Tongue (tissue), 2 donors: ENCODE data around the gene LTC4S. TPM values are rescaled to one million over a fixed set of nuclear protein-coding genes. Genes with fewer than 3 reads are reported as not detected.

Experiments used
- DNase-seq: peaks from one replicate; pipeline ENCODE4 v3.0.0-alpha.2; 2015
- total RNA-seq: library from RNA; depleted of rRNA; stranded (reverse); fragments of >200 nt; gene quantifications from one replicate; pipeline ENCODE4 v1.2.3, GENCODE V29; 2014

LTC4S gene
- total RNA-seq, 1 donor from 2014 or later = not detected

DNA sequence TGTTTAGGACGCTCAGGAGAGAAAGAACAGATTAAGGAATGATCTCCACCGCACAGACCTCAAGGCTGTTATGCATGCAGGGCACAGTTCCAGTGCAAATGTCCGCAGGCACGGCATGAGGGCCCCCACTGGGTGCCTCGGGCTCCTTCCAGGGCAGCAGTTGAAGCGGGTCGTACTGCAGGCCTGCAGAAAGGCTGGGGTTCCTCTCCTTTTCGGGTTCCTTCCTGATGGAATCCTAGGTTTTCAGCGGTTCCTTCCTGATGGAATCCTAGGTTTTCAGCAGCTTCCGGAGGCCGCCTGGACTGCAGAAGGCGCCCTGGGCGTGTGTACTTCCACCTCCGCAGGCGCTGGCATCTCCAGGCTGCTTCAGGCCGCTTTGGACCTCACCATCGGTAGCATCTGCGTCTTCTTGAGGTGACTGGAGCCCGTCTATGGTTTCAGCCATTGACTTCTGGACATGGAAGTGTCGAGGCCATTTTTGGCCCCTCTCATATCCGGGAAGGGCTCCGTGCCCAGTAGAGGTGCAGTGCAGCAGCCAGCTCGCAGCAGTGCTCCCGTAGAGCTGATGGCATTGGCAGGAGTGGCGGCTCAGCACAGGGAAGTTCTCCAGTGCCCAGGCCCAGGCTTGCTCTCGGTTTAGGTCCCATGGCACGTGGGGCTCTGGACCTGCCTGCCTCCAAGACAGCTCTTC, 18.5 kb downstream of the LTC4S start:
- no peak for DNase-seq

DNA sequence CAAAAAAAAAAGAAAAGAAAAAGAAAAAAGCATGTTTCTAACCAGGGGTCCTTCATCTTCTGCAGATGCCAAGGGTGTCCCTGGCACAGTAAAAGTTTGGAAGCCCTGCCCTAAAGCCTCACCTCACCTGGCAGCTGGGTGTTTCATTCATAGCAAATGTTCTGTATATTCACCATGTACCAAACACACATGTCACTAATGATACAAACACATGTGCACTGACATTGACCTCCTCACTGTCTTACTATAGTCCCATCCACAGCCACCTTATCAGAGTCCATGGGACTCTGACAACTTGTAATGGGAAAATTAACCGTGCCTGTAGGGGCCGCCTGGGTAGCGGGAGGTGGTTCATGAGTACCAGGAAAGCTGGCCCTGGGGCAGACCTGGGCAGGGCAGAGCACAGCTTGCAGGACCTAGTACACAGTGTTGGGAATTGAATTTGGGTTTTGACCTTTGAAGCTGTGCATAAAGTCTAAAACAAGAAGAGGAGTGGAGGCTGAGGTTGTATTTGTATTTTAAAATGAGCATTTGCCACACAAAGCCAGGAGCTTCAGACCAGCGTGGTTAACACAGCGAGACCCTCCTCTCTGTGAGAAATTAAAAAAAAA, 19.3 kb downstream of the LTC4S start:
- no peak for DNase-seq

DNA sequence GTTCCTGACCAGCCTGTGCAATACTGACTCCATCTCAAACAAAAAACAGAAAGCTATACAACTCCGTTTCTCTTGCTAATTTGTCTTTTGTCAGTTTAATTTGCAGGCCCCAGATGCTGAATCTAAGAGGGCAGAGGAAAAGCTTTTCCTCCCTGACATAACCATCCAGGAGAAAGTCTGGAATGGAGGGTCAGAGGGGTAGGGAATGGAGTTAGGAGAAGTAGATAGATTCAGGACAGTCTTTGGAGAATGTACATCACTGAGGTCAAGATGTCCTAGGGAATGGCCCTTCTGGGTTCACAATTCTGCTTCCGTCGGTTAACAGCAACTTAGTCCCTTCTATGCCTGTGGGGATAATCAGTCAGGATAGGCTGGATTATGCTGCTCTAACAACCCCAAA, 20.3 kb downstream of the LTC4S start:
- DNase-seq = no peak

DNA sequence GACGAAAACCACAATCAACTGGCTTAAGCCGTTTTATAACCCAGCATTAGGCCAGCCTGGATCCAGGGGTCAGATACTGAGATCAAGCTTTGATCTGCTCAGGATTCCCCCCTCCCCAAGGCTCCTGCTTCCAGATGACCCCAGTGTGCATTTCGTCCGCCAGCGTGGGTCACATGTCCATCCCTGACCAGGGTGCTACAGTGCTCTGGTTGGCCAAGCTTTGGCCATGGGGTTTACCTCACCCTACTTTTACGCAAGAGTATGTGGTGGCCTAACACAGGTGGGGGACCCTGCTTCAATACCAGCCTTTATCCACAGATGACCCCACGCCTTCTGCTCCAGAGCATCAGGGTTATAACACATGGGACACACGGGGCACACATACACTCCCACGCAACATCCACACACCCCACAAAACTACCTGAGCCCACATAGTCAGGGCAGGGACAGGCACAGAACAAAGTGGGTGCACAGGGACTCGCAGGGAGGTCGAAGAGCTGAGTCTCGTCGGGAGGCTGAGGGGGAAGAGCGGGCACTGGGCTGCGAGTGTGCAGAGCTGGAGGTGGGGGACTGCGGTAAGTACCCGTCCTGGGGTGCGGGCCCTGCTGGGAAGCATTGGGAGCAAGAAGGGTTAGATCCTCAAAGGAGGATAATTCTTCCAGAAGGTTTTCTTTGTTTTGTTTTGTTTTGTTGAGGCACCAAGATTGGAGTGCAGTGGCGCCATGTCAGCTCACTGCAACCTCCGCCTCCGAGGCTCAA, 21.9 kb downstream of the LTC4S start:
- DNase-seq = no peak

DNA sequence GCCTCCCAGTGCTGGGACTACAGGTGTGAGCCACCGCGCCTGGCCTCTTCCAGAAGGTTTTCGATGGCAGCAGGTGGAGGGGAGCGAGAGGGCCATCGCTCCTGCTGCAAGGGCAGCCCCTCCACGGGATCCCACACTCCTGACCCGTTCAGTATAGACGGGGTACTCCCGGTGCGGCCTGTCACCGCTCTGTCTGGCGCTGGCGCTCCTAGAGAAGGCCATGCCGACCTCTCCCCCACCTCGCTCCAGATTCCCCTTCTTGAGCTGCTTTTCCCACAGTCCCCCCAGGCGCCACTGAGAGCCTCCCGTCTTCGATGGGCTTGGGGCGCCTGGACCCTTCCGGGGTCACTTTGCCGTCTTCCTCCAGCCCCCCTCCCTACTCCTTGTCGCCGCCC, 22.6 kb downstream of the LTC4S start:
- DNase-seq = no peak

DNA sequence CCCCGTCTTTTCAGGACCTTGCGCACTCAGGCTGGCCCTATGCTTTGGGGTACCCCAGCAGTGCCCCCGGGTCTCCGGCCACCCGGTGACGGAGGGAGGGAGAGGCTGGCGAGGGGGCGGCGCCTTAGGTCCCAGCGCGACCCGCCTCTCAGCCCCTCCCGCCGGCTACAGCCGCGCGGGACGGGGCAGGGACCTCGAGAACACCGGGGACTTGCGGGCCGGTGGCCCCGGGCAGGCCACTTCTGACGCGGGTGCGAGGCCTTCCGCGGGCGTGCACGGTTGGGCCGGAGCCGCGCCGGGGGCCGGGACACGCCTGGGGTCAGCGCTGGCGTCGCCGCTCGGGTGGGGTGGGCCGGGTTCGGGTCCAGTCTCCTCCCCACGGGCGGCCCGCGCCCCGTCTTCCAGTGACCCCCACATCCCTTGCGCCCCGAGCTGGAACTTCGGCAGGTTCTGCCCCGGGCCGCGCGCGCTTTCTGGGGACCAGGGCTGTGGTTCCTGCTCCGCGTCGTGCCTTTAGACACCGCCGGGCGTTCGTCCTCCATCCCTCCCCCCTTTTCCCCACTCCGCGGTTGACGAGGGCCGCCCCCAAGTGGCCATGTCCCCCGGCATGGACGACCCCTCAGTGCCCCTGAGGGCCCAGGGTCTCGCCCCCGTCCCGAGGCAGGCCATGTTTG, 23.1 kb downstream of the LTC4S start:
- no peak for DNase-seq

DNA sequence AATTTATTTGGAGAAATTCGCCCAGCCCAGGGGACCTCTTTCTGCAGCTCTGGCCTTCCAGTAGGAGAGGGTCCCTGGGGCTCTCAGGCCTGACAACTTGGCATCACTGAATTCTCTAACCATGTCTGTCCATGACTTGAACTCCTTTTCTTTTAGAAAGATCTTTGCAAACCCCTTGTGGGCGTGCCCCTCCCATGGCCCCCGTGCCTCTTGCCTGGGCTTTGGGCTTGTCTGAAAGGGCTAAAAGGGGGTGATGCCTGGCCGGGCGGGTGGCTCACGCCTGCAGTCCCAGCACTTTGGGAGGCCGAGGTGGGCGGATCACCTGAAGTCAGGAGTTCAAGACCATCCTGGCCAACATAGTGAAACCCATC, 23.7 kb downstream of the LTC4S start:
- DNase-seq = no peak

DNA sequence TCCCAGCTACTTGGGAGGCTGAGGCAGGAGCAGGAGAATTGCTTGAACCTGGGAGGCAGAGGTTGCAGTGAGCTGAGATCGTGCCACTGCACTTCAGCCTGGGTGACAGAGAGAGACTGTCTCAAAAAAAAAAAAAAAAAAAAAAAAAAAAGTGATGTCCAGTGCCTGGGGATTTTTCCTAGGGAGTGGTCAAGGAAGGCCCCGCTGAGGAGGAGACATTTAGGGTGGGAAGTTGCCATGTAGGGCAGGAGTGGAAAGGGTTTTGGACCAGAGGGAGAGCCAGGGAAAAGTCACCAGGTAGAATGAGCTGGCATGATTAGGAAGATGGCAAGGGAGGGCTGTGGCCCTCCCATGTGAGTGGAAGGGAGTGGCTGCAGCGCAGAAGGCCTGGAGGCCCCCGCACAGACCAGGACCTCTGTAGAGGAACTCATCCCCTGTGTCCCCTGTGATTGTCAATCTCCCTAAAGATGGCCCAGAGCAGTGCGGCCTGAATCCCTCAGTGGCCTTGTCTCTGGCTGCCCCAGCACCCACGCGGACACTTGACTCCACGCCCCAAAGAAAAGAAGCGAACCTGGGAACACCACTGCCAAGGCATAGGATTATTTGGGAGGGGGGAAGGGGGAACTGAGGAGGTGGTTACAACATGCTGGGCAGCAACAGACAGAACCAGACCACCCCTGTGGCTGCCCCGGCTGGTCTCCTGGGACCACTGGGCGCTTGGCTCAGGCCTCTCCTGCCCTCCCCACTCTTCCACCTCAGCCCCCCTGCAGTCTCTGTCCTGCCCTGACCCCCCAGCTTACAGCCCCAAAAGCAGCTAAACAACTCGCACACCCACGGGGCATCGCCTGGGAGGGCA, 24.3 kb downstream of the LTC4S start:
- DNase-seq = no peak

DNA sequence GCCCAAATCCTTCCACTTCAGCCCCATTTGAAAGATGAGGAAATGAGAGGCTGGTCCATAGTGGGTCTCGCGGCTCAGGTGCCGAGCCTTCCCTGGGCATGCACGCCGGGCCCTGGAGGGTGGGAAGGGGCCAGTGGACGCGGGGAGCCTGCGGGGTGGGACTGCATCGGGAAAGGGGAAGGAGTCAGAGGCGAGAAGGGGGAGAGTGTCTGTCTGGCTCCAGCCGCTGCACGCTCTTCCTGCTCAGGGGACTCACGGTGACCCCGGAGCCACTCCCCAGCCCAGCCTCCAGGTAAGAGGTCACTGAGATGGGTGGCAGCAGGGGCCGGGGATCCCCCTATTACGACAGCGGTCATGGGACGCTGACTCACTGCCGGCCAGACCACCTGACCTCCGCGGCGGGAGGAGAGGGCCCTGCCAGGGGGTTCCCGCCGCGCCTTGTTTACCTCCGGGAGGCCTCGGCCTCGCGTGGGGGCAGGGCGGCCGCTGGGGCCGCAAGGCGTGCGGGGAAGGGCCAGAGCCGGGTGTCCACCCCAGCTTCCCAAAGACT, 25.0 kb downstream of the LTC4S start:
- peak; percentile 91 for DNase-seq

DNA sequence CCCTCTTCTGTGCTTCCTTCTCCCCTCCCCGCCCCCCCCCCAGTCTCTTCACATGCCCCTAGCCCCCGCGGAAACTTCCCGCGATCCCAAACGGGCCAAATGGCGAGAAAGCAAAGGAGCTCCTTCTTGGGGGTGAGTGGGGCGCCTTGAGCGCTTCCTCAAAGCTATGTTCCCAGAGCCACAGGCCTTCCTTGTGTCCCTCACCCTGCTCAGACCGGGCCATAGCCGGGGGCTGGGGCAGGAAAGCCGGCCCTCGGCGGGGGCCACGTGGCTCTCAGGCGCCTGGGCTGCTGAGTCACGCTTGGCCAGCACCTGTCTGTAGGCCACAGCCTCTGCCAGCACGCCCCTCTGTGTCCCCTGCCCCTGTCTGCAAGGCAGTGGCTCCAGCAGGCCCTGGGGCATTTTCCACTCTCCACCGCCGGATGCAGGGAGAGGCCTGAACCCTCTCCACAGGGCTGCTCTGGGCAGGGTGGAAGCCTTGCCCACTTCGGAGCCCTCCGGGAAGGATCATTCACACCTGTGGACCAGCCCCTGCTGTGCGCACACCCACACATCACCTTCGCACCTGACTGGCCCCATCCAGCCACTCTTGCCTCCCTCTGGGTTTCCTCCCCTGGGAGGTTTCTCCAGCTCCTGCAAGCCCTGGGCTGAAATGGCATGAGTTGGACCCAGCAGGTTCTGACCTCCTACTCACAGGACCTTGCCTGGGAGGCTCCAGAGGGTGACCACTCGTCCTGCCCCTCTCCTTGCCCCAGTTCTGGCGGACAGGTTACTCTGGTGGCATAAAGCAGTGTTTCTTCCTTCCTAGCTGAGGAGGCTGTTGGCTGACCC, 25.7 kb downstream of the LTC4S start:
- DNase-seq = peak; percentile 61

DNA sequence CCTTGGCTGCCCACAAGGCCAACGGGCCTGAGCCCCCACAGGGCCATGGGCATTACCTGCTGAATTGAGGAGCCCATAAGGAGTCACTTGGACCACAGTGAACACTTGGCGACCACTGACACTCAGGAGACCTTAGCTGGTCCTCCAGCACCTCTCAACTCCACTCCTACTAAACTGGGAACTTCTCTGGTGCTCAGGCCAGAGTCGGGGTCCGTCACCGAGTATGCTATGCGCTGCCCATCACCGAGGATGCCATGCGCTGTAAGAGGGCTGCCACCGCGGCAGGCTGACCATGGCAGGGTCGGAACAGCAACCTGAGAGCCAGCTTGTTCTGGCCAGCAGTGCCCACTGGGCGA, 26.3 kb downstream of the LTC4S start:
- no peak for DNase-seq

DNA sequence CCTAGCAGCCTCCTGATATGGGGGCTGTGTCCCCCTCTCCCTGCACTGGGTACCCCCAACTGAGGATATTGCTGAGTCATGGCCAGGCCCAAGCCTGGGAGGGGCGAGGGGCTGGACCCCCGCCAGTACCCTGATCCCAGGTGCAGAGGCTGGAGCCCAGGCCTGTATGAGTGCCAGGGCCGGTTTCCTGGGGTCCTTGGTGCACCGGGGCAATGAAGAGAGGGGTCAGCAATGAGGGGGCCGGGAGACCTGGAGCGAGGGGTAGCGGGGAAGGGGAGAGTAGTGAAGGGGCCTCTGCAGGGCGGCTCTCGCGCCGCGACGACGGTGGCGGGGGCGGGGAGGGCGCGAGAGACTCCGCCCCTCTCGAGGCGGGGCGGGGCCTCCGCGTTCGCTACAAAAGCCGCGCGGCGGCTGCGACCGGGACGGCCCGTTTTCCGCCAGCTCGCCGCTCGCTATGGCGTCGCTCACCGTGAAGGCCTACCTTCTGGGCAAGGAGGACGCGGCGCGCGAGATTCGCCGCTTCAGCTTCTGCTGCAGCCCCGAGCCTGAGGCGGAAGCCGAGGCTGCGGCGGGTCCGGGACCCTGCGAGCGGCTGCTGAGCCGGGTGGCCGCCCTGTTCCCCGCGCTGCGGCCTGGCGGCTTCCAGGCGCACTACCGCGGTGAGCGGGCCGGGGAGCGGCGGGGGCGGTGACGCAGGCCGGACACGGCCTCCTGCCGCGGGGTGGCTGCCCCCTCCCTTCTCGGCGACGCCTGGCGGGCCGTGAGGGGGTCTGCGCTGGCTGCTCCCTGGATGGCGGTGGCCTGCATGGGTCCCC, 26.9 kb downstream of the LTC4S start, which contains the start of gene SQSTM1:
SQSTM1 (plus strand) TSS at position 423 of the 815 bp plus-strand sequence; CDS start at position 455, 32 bp downstream.
- DNase-seq = peak; percentile 93

DNA sequence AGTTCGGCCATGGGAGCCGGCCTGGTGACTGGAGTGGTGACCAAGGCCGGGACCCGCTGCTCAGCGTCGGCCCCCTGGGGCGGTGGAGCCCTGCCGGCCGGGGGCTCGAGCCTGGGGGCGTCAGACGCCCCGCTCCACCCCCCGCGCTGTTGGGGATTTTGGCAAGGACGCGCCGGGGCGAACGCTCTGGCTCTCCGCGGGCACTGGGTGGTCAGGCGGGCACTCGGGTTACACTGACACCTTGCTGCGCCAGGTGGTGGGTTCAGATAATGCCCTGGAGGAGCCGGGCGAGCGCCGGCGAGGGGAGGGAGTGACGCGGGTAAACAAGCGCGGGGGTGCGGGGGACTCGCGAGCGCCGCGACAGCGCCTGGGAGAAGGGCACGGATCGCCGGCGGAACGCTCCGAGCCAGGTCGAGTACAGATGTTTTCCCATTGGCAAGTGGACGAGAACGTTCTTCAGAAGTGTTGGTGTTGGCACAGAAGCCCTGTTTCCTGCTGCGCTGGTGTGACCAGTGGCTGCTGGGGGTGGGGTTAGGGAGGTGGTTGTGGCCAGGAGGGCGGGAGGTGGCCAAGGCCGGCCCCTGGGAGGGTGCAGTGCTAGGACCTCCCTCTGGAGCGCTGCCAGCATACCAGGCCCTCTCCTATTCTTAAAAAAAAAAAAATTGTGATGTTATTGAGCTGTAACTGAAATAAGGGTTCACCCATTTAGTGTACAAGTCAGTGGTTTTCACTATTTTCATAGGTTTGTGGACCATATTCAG, 27.7 kb downstream of the LTC4S start:
- peak; percentile 97 for DNase-seq

DNA sequence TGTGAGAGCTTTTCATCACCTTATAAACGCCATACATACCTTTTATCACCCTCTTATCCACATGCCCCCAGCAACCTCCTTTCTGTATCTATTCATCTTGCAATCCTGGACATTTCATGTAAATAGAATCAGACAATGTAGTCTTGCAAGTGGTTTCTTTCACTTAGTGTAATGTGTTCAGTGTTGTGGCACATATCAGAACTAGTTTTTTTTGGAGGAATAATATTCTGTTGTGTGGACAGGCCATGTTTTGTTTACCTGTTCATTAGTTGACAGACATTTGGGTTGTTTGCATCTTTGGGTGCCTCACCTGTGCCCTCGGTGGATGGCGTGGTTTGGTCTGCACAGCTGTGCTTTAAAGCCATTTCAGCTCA, 28.3 kb downstream of the LTC4S start:
- DNase-seq = no peak

DNA sequence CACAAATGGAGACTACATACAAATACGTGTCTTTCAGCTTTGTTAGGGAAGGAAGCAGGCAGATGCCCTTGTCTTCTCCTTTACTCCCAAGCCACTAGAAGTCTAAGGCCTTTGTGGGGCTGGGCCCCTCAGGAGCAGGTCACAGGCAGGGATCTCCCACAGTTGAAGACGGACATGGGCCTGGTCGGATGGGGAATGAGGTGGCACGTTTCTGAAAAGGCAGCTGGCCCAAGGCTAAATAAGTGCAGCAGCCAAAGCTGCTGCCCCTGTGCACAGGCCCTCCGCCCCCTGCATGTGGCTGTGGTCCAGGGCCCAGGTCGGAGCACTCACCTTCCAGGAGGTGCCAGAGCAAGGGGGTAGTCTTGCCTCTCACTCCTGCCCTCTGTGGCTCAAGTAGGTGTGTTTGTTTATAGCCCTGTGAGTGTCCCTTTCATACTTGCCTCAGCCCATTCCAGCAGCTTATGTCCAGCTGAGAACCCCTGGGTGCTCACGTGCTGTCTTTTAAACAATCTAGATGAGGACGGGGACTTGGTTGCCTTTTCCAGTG, 28.7 kb downstream of the LTC4S start:
- DNase-seq = no peak

DNA sequence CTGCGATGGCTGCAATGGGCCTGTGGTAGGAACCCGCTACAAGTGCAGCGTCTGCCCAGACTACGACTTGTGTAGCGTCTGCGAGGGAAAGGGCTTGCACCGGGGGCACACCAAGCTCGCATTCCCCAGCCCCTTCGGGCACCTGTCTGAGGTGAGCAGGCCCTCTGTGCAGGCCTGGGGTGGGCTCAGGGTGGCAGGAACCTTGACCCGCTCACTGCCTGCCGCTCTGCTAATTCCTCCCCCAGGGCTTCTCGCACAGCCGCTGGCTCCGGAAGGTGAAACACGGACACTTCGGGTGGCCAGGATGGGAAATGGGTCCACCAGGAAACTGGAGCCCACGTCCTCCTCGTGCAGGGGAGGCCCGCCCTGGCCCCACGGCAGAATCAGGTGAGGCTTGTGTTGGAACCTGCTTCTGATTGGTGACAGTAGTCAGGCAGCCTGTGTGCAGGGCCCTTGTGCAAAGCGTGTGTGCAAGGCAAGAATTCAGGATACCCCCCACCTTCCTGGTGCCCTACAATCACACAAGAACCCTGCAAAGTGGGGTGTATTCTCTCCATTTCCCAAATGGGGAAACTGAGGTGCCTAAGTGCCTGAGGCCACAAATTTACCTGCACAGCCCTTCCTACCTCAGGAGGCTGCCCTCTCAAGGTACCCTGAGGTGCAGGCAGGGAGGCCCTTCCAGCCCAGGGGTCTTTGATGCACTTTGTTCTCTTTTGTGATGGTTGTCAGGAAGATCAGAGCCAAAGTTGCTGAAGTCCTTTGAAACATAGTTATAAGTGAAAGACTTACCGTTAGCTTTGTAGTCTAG, 30.4 kb downstream of the LTC4S start:
- DNase-seq = no peak

DNA sequence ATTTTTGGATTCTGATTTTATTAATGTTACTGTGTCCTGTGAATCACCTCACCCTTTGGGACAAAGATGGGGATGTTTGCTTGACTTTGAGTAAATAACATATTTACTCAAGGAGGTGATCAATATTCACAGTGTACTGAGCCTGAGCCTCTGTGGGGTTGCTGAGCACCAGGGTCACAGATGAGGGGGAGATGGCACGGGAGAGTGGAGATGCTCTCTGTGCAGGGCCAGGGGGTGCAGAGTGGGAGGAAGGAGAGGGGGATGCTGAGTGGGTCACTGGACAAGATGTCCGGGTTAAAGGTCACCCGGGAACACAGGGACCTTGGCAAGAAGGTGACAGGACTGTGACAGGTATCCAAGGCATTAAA, 30.9 kb downstream of the LTC4S start:
- DNase-seq = no peak

DNA sequence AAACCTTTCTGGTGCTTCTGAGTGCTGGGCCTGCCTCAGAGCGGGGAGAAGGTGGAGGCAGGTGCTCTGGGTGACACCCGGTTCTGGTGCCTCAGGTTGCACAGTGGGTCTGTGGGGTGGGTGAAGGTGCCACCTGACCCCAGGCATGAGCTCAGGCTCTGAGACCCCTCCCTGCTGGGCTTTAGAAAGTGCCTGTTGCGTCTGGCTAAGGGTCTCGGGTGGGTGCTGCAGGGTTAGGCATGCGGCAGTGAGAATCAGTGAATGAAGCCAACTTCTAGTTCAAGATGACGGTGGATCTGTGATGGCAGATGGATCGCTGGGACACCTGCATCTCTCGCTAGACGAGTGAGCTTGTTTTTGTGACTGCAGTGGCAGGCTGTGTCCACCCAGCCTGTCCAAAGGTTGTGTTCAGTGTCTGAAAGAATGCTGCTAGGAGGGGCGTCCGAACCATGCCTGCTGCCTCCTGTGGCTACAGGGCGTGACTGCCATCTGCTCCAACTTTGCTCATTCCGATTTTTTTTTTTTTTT, 31.9 kb downstream of the LTC4S start:
- DNase-seq = no peak
